Karpas-422 (cell line): ENCODE measurements around the gene FPR1. TPM values are rescaled to one million over a fixed set of nuclear protein-coding genes. Genes with fewer than 3 reads are reported as not detected.
A peak's percentile ranks its signal among the peaks of the same experiment; 100 is the strongest.

ENCODE experiments used
- DNase-seq: peaks from one replicate; pipeline ENCODE4 v3.0.0-alpha.2; 2015
- H2AFZ ChIP-seq: fragments of 200-600 bp; sonication (generic); 2 replicates; pipeline ENCODE4 v1.6.1; 2014; ENCODE audit warnings: antibody characterized with exemption, low read length, mixed read lengths
- H3K27ac ChIP-seq: fragments of 200-600 bp; sonication (generic); 2 replicates; pipeline ENCODE4 v1.5.1; 2014; ENCODE audit warnings: mild to moderate bottlenecking, low read length, moderate library complexity
- H3K27me3 ChIP-seq: fragments of 200-600 bp; sonication (generic); 2 replicates; pipeline ENCODE4 v1.6.1; 2014; ENCODE audit warnings: low read length, mixed read lengths
- H3K36me3 ChIP-seq: fragments of 200-600 bp; sonication (generic); 2 replicates; pipeline ENCODE4 v1.6.1; 2014; ENCODE audit warnings: low read length, mixed read lengths; ENCODE audit not compliant: insufficient read depth
- H3K4me1 ChIP-seq: fragments of 200-600 bp; sonication (generic); 2 replicates; pipeline ENCODE4 v1.6.1; 2014; ENCODE audit warnings: mild to moderate bottlenecking, low read length, mixed read lengths
- H3K4me2 ChIP-seq: fragments of 200-600 bp; sonication (generic); 2 replicates; pipeline ENCODE4 v1.6.1; 2014; ENCODE audit warnings: low read length, low read depth, mild to moderate bottlenecking; ENCODE audit not compliant: poor library complexity, severe bottlenecking
- H3K4me3 ChIP-seq: fragments of 200-600 bp; sonication (generic); 2 replicates; pipeline ENCODE4 v1.5.1; 2014; ENCODE audit warnings: mild to moderate bottlenecking, antibody characterized with exemption, low read length, mixed read lengths
- H3K79me2 ChIP-seq: fragments of 200-600 bp; sonication (generic); 2 replicates; pipeline ENCODE4 v1.6.1; 2014; ENCODE audit warnings: mild to moderate bottlenecking, low read length, mixed read lengths
- H3K9ac ChIP-seq: fragments of 200-600 bp; sonication (generic); 2 replicates; pipeline ENCODE4 v1.6.0; 2014; ENCODE audit warnings: low read length
- H3K9me2 ChIP-seq: fragments of 200-600 bp; sonication (generic), shearing (Covaris generic); replicated peaks from 2 replicates; pipeline ENCODE4 v1.6.0; 2014; ENCODE audit warnings: mild to moderate bottlenecking, low read length, moderate library complexity; ENCODE audit not compliant: insufficient read depth
- H3K9me3 ChIP-seq: fragments of 300-700, 200-600 bp; sonication (generic); 2 replicates; pipeline ENCODE4 v1.6.1; 2014; ENCODE audit warnings: low read length, mixed read lengths
- H4K20me1 ChIP-seq: fragments of 200-600 bp; sonication (generic); 2 replicates; pipeline ENCODE4 v1.6.1; 2014; ENCODE audit warnings: mild to moderate bottlenecking, antibody characterized with exemption, low read length, low read depth; ENCODE audit not compliant: insufficient read depth
- total RNA-seq: library from RNA; depleted of rRNA; stranded (reverse); fragments of >200 nt; shearing (Covaris generic); gene quantifications from 2 replicates; pipeline ENCODE4 v1.2.3, GENCODE V29; 2014; ENCODE audit warnings: low replicate concordance

The FPR1 gene
- total RNA-seq, 1 experiment from 2014 or later: 14.8 TPM

GRCh38 chr19:51703575-51704515, 47.8 kb downstream of the FPR1 start:
- no peaks in the 10 kb centered on the region for H3K27me3 ChIP-seq
- H4K20me1 ChIP-seq: no peaks in the 10 kb centered on the region; the same call in 1 of the 2 replicates
- H2AFZ ChIP-seq: peak overlapping the region; percentile 40; the same call in 1 of the 2 replicates
- H3K9me2 ChIP-seq: no peaks in the 10 kb centered on the region
- H3K4me3 ChIP-seq: peak overlapping the region; percentile 99
- peak overlapping the region; percentile 87 for H3K4me2 ChIP-seq
- peak; percentile 99 for DNase-seq
- peaks cover 16% of the 10 kb centered on the region for H3K79me2 ChIP-seq
- no peaks in the 10 kb centered on the region for H3K9me3 ChIP-seq
- peak overlapping the region; percentile 92 for H3K27ac ChIP-seq
- H3K9ac ChIP-seq: peak overlapping the region; percentile 100
- H3K4me1 ChIP-seq: peaks cover 22% of the 10 kb centered on the region
- peaks cover 15% of the 10 kb centered on the region for H3K36me3 ChIP-seq

- Histone ChIP-seq H3K4me1 (peaks cover 20% of the 10 kb centered on the region), H3K9me3 (no peaks in the 10 kb centered on the region), H3K4me2 (peak overlapping the region; percentile 87), H3K9ac (peak overlapping the region; percentile 100), H3K9me2 (no peaks in the 10 kb centered on the region), H2AFZ (no peak overlapping the region; the same call in 1 of the 2 replicates), H3K36me3 (peaks cover 15% of the 10 kb centered on the region), H3K27ac (no peak overlapping the region), H3K27me3 (no peaks in the 10 kb centered on the region), H3K79me2 (peaks cover 16% of the 10 kb centered on the region), H4K20me1 (no peaks in the 10 kb centered on the region; the same call in 1 of the 2 replicates), H3K4me3 (peak overlapping the region; percentile 99; the same call in 1 of the 2 replicates)
- DNase-seq: no peak
Observed at GRCh38 chr19:51702825-51703574, 48.7 kb downstream of the FPR1 start.

- Histone ChIP-seq H3K4me3 (no peak overlapping the region), H3K27me3 (no peaks in the 10 kb centered on the region), H3K9ac (no peak overlapping the region)
Observed at GRCh38 chr19:51702103-51702824, 49.4 kb downstream of the FPR1 start.

GRCh38 chr19:51701468-51702100, 50.1 kb downstream of the FPR1 start:
- H3K27ac ChIP-seq: no peak overlapping the region

More at GRCh38 chr19:51702103-51702824, 49.4 kb downstream of the FPR1 start:
- DNase-seq: peak; percentile 91
- Histone ChIP-seq H3K4me2 (no peak overlapping the region), H3K27ac (no peak overlapping the region), H3K9me3 (no peaks in the 10 kb centered on the region), H2AFZ (no peak overlapping the region), H4K20me1 (no peaks in the 10 kb centered on the region; the same call in 1 of the 2 replicates), H3K4me1 (peaks cover 20% of the 10 kb centered on the region), H3K79me2 (peaks cover 16% of the 10 kb centered on the region), H3K36me3 (peaks cover 15% of the 10 kb centered on the region), H3K9me2 (no peaks in the 10 kb centered on the region)

GRCh38 chr19:51699170-51699569, 52.5 kb downstream of the FPR1 start:
- H3K9me3 ChIP-seq: no peaks in the 10 kb centered on the region

More at GRCh38 chr19:51701468-51702100, 50.1 kb downstream of the FPR1 start:
- Histone ChIP-seq H3K36me3 (peaks cover 12% of the 10 kb centered on the region), H3K9me3 (no peaks in the 10 kb centered on the region), H3K79me2 (peaks cover 16% of the 10 kb centered on the region), H3K4me3 (no peak overlapping the region), H3K9me2 (no peaks in the 10 kb centered on the region), H4K20me1 (no peaks in the 10 kb centered on the region; the same call in 1 of the 2 replicates), H3K9ac (no peak overlapping the region), H3K4me1 (peaks cover 20% of the 10 kb centered on the region), H2AFZ (no peak overlapping the region), H3K27me3 (no peaks in the 10 kb centered on the region), H3K4me2 (no peak overlapping the region)
- no peak for DNase-seq

GRCh38 chr19:51698296-51698695, 53.4 kb downstream of the FPR1 start:
- no peak overlapping the region for H3K4me3 ChIP-seq
- no peak for DNase-seq

More at GRCh38 chr19:51699170-51699569, 52.5 kb downstream of the FPR1 start:
- DNase-seq: no peak
- no peak overlapping the region for H3K27ac ChIP-seq
- H3K36me3 ChIP-seq: no peaks in the 10 kb centered on the region
- H3K4me1 ChIP-seq: peaks cover 7% of the 10 kb centered on the region; the same call in 1 of the 2 replicates
- H3K9me2 ChIP-seq: no peaks in the 10 kb centered on the region
- no peak overlapping the region for H3K4me2 ChIP-seq
- no peak overlapping the region for H3K4me3 ChIP-seq
- no peaks in the 10 kb centered on the region for H3K27me3 ChIP-seq
- no peak overlapping the region for H2AFZ ChIP-seq
- no peaks in the 10 kb centered on the region; the same call in 1 of the 2 replicates for H3K79me2 ChIP-seq
- H4K20me1 ChIP-seq: no peaks in the 10 kb centered on the region
- H3K9ac ChIP-seq: no peak overlapping the region

GRCh38 chr19:51697169-51697776, 54.4 kb downstream of the FPR1 start:
- no peaks in the 10 kb centered on the region for H3K4me1 ChIP-seq
- H2AFZ ChIP-seq: no peak overlapping the region
- H3K9ac ChIP-seq: no peak overlapping the region
- no peaks in the 10 kb centered on the region for H3K9me3 ChIP-seq
- H3K9me2 ChIP-seq: no peaks in the 10 kb centered on the region
- no peaks in the 10 kb centered on the region for H3K79me2 ChIP-seq
- H4K20me1 ChIP-seq: no peaks in the 10 kb centered on the region
- no peak overlapping the region for H3K4me3 ChIP-seq
- no peak for DNase-seq
- no peak overlapping the region for H3K4me2 ChIP-seq
- no peaks in the 10 kb centered on the region for H3K27me3 ChIP-seq
- H3K27ac ChIP-seq: no peak overlapping the region
- H3K36me3 ChIP-seq: no peaks in the 10 kb centered on the region

More at GRCh38 chr19:51698296-51698695, 53.4 kb downstream of the FPR1 start:
- Histone ChIP-seq H2AFZ (no peak overlapping the region), H3K36me3 (no peaks in the 10 kb centered on the region), H4K20me1 (no peaks in the 10 kb centered on the region), H3K9me2 (no peaks in the 10 kb centered on the region), H3K79me2 (no peaks in the 10 kb centered on the region), H3K9ac (no peak overlapping the region), H3K27me3 (no peaks in the 10 kb centered on the region), H3K27ac (no peak overlapping the region), H3K4me1 (peaks cover 3% of the 10 kb centered on the region; the same call in 1 of the 2 replicates), H3K9me3 (no peaks in the 10 kb centered on the region), H3K4me2 (no peak overlapping the region)
